GM12878 (cell line): ENCODE data around the gene COL27A1.

Experiments used
- SUZ12 ChIP-seq: fragments of 200-600 bp; sonication (generic); IDR thresholded peaks from one replicate; pipeline ENCODE4 v1.6.1; 2018; ENCODE audit warnings: antibody characterized with exemption, mild to moderate bottlenecking; ENCODE audit not compliant: unreplicated experiment
- TF ChIP-seq, protein P1 (sequence below), 3 experiments: IDR thresholded peaks in 2 of 3; conservative IDR thresholded peaks in 1 of 3; 2 replicates each; pipeline ENCODE4 v1.5.1; 2011; ENCODE audit warnings: low read depth in 3 of 3, low read length in 3 of 3, mild to moderate bottlenecking in 3 of 3, control low read depth in 2 of 3, moderate library complexity in 2 of 3, inconsistent platforms in 1 of 3, mixed read lengths in 1 of 3; ENCODE audit not compliant: control insufficient read depth in 2 of 3, insufficient read depth in 1 of 3; ENCODE audit errors: extremely low read depth in 1 of 3

DNA sequence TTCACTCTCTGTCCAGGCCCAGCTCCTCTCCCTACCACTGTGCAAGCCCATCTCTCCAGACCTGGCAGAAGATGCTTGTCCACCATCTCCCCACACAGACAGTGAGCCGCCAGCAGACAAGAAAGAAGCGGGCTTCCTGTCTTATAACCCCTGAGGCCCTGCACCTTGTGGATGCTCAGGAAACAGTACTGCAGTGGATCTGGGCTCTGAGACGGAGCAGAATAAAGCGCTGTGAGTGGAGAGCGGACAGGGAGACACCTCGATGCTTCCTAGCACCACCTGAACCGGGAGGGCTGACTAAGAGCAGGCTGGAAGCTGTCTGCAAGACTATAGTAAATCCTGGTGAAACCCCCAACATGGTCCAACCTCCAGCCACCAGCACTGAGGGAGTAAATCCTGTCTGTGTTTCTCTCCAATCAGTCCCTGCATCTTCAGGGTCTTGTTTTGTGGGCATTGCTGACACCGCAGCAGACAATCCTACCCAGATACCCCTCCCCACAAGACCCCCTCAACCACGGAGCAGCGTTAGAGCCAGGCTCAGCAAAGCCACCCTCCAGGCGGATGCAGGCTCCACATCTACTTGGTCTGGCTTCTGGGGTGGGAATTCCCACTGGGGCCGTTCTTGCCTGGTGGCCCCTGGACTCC lies 193.0 kb downstream of the COL27A1 start:
- no peak for TF ChIP-seq SUZ12
- TF ChIP-seq, protein P1, sequence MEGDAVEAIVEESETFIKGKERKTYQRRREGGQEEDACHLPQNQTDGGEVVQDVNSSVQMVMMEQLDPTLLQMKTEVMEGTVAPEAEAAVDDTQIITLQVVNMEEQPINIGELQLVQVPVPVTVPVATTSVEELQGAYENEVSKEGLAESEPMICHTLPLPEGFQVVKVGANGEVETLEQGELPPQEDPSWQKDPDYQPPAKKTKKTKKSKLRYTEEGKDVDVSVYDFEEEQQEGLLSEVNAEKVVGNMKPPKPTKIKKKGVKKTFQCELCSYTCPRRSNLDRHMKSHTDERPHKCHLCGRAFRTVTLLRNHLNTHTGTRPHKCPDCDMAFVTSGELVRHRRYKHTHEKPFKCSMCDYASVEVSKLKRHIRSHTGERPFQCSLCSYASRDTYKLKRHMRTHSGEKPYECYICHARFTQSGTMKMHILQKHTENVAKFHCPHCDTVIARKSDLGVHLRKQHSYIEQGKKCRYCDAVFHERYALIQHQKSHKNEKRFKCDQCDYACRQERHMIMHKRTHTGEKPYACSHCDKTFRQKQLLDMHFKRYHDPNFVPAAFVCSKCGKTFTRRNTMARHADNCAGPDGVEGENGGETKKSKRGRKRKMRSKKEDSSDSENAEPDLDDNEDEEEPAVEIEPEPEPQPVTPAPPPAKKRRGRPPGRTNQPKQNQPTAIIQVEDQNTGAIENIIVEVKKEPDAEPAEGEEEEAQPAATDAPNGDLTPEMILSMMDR (IDR thresholded peaks at IDR 0.05 in 2 of 3, conservative IDR thresholded peaks at IDR 0.05 in 1 of 3; ENCODE audit: control insufficient read depth in 2 of 3, extremely low read depth in 1 of 3, insufficient read depth in 1 of 3, low read depth in 3 of 3, low read length in 3 of 3) = no peak
